ENCODE measurements around the gene ANAPC4. TPM values are rescaled to one million over a fixed set of nuclear protein-coding genes. Genes with fewer than 3 reads are reported as not detected.
"Not testable (repeated sequence)": the region's sequence is repeated elsewhere in the genome, so short reads cannot be mapped to it uniquely, and the experiment has no call there.

The ANAPC4 gene
- polyA plus RNA-seq, 4 donors = 31.7 to 52.9 (median 41.3) TPM

GRCh38 chr4:25372549-25372948, 4.5 kb upstream of the ANAPC4 start:
- not testable (repeated sequence) for DNase-seq (ENCODE audit: low read depth in 4 of 4, low spot score in 3 of 4)

GRCh38 chr4:25377572-25378436, 741 bp downstream of the ANAPC4 start:
- DNase-seq (ENCODE audit: low read depth in 4 of 4, low spot score in 3 of 4) = no peak

GRCh38 chr4:25378437-25378743, 1.3 kb downstream of the ANAPC4 start:
- no peak for DNase-seq (ENCODE audit: low read depth in 4 of 4, low spot score in 3 of 4)

- DNase-seq (ENCODE audit: low read depth in 4 of 4, low spot score in 3 of 4) = no peak
Observed at GRCh38 chr4:25379591-25379990, 2.5 kb downstream of the ANAPC4 start.

GRCh38 chr4:25383647-25384046, 6.6 kb downstream of the ANAPC4 start:
- DNase-seq (ENCODE audit: low read depth in 4 of 4, low spot score in 3 of 4) = no peak

- DNase-seq (ENCODE audit: low read depth in 4 of 4, low spot score in 3 of 4) = no peak
Observed at GRCh38 chr4:25386926-25387325, 9.9 kb downstream of the ANAPC4 start.

- DNase-seq (ENCODE audit: low read depth in 4 of 4, low spot score in 3 of 4) = no peak
Observed at GRCh38 chr4:25397305-25397704, 20.2 kb downstream of the ANAPC4 start.

- no peak for DNase-seq (ENCODE audit: low read depth in 4 of 4, low spot score in 3 of 4)
Observed at GRCh38 chr4:25399510-25399909, 22.4 kb downstream of the ANAPC4 start.

GRCh38 chr4:25401066-25401465, 24.0 kb downstream of the ANAPC4 start:
- DNase-seq (ENCODE audit: low read depth in 4 of 4, low spot score in 3 of 4) = no peak

- DNase-seq (ENCODE audit: low read depth in 4 of 4, low spot score in 3 of 4) = no peak
Observed at GRCh38 chr4:25402521-25402920, 25.5 kb downstream of the ANAPC4 start.

- DNase-seq (ENCODE audit: low read depth in 4 of 4, low spot score in 3 of 4) = no peak
Observed at GRCh38 chr4:25403699-25404098, 26.6 kb downstream of the ANAPC4 start.

GRCh38 chr4:25405453-25405852, 28.4 kb downstream of the ANAPC4 start:
- no peak for DNase-seq (ENCODE audit: low read depth in 4 of 4, low spot score in 3 of 4)

GRCh38 chr4:25406081-25406692, 29.1 kb downstream of the ANAPC4 start:
- DNase-seq (ENCODE audit: low read depth in 4 of 4, low spot score in 3 of 4) = no peak

- no peak for DNase-seq (ENCODE audit: low read depth in 4 of 4, low spot score in 3 of 4)
Observed at GRCh38 chr4:25410820-25411529, 33.9 kb downstream of the ANAPC4 start.

- DNase-seq (ENCODE audit: low read depth in 4 of 4, low spot score in 3 of 4) = no peak
Observed at GRCh38 chr4:25413261-25413660, 36.2 kb downstream of the ANAPC4 start.

GRCh38 chr4:25417014-25417413, 40.0 kb downstream of the ANAPC4 start:
- no peak for DNase-seq (ENCODE audit: low read depth in 4 of 4, low spot score in 3 of 4)

- no peak for DNase-seq (ENCODE audit: low read depth in 4 of 4, low spot score in 3 of 4)
Observed at GRCh38 chr4:25420931-25421330, 43.9 kb downstream of the ANAPC4 start.

GRCh38 chr4:25421816-25422525, 44.9 kb downstream of the ANAPC4 start:
- DNase-seq (ENCODE audit: low read depth in 4 of 4, low spot score in 3 of 4) = no peak

- DNase-seq (ENCODE audit: low read depth in 4 of 4, low spot score in 3 of 4) = no peak
Observed at GRCh38 chr4:25423548-25423947, 46.5 kb downstream of the ANAPC4 start.

- no peak for DNase-seq (ENCODE audit: low read depth in 4 of 4, low spot score in 3 of 4)
Observed at GRCh38 chr4:25424539-25425228, 47.6 kb downstream of the ANAPC4 start.

Data from right renal pelvis (tissue), 4 donors.